HT1080 (cell line): Measurements from ENCODE around the gene SH3PXD2B. TPM values are rescaled to one million over a fixed set of nuclear protein-coding genes. Genes with fewer than 3 reads are reported as not detected.

ENCODE experiments used
- DNase-seq: peaks from one replicate; pipeline ENCODE4 v3.0.0-alpha.2; 2015; ENCODE audit warnings: low read depth
- total RNA-seq: library from RNA; depleted of rRNA; stranded (reverse); fragments of >200 nt; shearing (Covaris generic); gene quantifications from 2 replicates; pipeline ENCODE4 v1.2.3, GENCODE V29; 2014

The SH3PXD2B gene
- total RNA-seq, 1 experiment from 2014 or later, result 6.4 TPM

- DNase-seq, result peak; percentile 7
Observed at GRCh38 chr5:172453986-172454357, 353 bp downstream of the SH3PXD2B start.

GRCh38 chr5:172453206-172453985 is 929 bp downstream of the SH3PXD2B start:
- DNase-seq, result peak; percentile 70

- peak; percentile 21 for DNase-seq
Observed at GRCh38 chr5:172452398-172453205, 1.7 kb downstream of the SH3PXD2B start.

- peak; percentile 64 for DNase-seq
Observed at GRCh38 chr5:172451771-172452197, 2.5 kb downstream of the SH3PXD2B start.

GRCh38 chr5:172450861-172451695 is 3.2 kb downstream of the SH3PXD2B start:
- peak; percentile 15 for DNase-seq

GRCh38 chr5:172450453-172450852 is 3.9 kb downstream of the SH3PXD2B start:
- no peak for DNase-seq

GRCh38 chr5:172448999-172449398 is 5.3 kb downstream of the SH3PXD2B start:
- DNase-seq, result no peak

GRCh38 chr5:172447646-172448365 is 6.5 kb downstream of the SH3PXD2B start:
- DNase-seq, result no peak

- no peak for DNase-seq
Observed at GRCh38 chr5:172446336-172447051, 7.8 kb downstream of the SH3PXD2B start.

GRCh38 chr5:172445866-172446265 is 8.5 kb downstream of the SH3PXD2B start:
- no peak for DNase-seq

- DNase-seq, result no peak
Observed at GRCh38 chr5:172444626-172445365, 9.5 kb downstream of the SH3PXD2B start.

- no peak for DNase-seq
Observed at GRCh38 chr5:172444110-172444510, 10.2 kb downstream of the SH3PXD2B start.

GRCh38 chr5:172443441-172444109 is 10.8 kb downstream of the SH3PXD2B start:
- DNase-seq, result peak; percentile 90

GRCh38 chr5:172442592-172442991 is 11.7 kb downstream of the SH3PXD2B start:
- DNase-seq, result no peak

GRCh38 chr5:172441262-172441751 is 13.0 kb downstream of the SH3PXD2B start:
- DNase-seq, result no peak

GRCh38 chr5:172440486-172440885 is 13.8 kb downstream of the SH3PXD2B start:
- DNase-seq, result no peak

GRCh38 chr5:172439785-172440477 is 14.4 kb downstream of the SH3PXD2B start:
- no peak for DNase-seq

GRCh38 chr5:172438319-172438668 is 16.0 kb downstream of the SH3PXD2B start:
- no peak for DNase-seq
